Activated CD8-positive, alpha-beta T cell treated with anti-CD3 and anti-CD28 coated beads, Interleukin-2, amount 10 ng/mL, durations not matched to agents 7 days and 5 days (primary cell): Measurements from ENCODE around the gene APC. TPM values are rescaled to one million over a fixed set of nuclear protein-coding genes. Genes with fewer than 3 reads are reported as not detected.
"Not testable (repeated sequence)": the region's sequence is repeated elsewhere in the genome, so short reads cannot be mapped to it uniquely, and the experiment has no call there.

Experiments used
- ATAC-seq: fragments of 150-1000 bp; cut with Tn5 transposase; one replicate; pipeline ENCODE4 v1.10.0; 2021; ENCODE audit warnings: moderate library complexity
- CTCF ChIA-PET: fragments of 350-600 bp; sonication (Branson Sonifier 250); formaldehyde crosslinking; loops from one replicate; lab custom pipeline; 2021; ENCODE audit warnings: antibody characterized with exemption; lab: Charles Lee
- POLR2A ChIA-PET: fragments of 350-600 bp; sonication (Branson Sonifier 250); formaldehyde crosslinking; loops from one replicate; lab custom pipeline; 2021; ENCODE audit warnings: antibody characterized with exemption; lab: Charles Lee
- DNase-seq: peaks from one replicate; pipeline ENCODE4 v3.0.0-alpha.2; 2020
- H3K27ac Mint-ChIP-seq: one replicate; pipeline ENCODE4 v1.8.0; 2021; ENCODE audit warnings: mild to moderate bottlenecking, mixed read lengths
- H3K27me3 Mint-ChIP-seq: one replicate; pipeline ENCODE4 v1.8.0; 2021; ENCODE audit warnings: low read depth, mixed read lengths
- H3K36me3 Mint-ChIP-seq: one replicate; pipeline ENCODE4 v1.8.0; 2021; ENCODE audit warnings: low read depth, mixed read lengths
- H3K4me1 Mint-ChIP-seq: one replicate; pipeline ENCODE4 v1.8.0; 2021; ENCODE audit warnings: low read depth, mixed read lengths
- H3K4me3 Mint-ChIP-seq: one replicate; pipeline ENCODE4 v1.8.0; 2021; ENCODE audit warnings: mild to moderate bottlenecking, mixed read lengths
- H3K9me3 Mint-ChIP-seq: one replicate; pipeline ENCODE4 v1.8.0; 2022; ENCODE audit warnings: mixed read lengths; ENCODE audit not compliant: insufficient read depth
- total RNA-seq, 2 experiments: library from RNA; stranded (reverse); gene quantifications; one replicate each; pipeline ENCODE4 v1.2.3, GENCODE V29; 2021

Gene APC
- total RNA-seq, 2 experiments from 2014 or later: 21.5 to 24.5 TPM

DNA sequence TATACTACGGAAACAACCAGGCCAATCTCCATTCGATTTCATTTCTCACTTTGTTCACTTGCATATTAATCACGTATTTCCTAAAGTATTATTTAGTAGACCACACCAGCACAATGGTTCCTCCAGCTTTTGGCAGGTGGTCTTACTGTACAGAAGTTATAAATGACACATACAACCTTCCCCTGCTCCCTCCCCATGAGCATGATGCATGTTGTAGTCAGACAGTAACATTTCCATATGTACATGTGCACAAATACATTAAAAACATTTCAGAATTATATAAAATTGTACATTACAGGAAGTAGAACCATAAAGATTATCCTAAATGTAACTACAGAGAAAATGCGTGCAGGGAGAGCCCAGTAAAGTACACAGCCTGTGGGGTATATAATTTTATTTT is 140.4 kb downstream of the APC start:
- CTCF ChIA-PET: interaction anchor here (0.6 to 2.0 kb wide), 4 partner anchors 11 to 45 kb away, joined by 3 to 6 read pairs (median 4); no protein-coding TSS in a partner anchor

DNA sequence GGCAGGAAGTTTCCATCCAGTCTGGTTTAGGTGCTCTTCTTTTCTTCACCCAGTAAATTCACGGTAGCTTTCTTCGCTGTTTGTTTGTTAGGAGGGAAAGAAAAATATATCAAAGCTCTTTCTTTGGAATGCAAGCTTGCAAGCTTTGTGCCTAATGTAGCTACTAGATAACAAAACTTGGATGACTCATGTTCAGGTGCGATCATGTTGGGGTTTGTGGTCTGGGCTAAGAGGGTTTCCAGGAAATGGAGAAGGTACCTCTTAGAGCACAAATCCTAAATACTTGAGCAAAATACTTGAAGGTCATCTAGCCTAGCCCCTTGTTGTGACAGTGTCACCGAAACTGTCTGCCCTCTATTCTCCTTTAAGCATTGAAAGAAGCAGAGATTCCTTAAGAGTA is 141.1 kb downstream of the APC start:
- Mint-ChIP-seq H3K27me3 (no peaks in the 10 kb centered on the region), H3K36me3 (peaks cover 44% of the 10 kb centered on the region), H3K9me3 (no peaks in the 10 kb centered on the region), H3K4me3 (peak overlapping the region; percentile 60), H3K27ac (peak overlapping the region; percentile 89), H3K4me1 (peaks cover 53% of the 10 kb centered on the region)
- ChIA-PET POLR2A (interaction anchor here (0.8 to 1.5 kb wide), 3 partner anchors 9 to 42 kb away, joined by 3 to 4 read pairs (median 4); partner anchors contain the start of gene SRP19), CTCF (interaction anchor here (0.7 to 2.0 kb wide), 4 partner anchors 17 to 44 kb away, joined by 4 to 6 read pairs (median 4); partner anchors contain the start of gene SRP19)
- peak; percentile 82 for DNase-seq
- ATAC-seq: peak; percentile 89

More for the DNA sequence above, 140.4 kb downstream of the APC start:
- H3K36me3 Mint-ChIP-seq: peaks cover 47% of the 10 kb centered on the region
- peak overlapping the region; percentile 37 for H3K27ac Mint-ChIP-seq
- H3K4me1 Mint-ChIP-seq: peaks cover 59% of the 10 kb centered on the region
- peak overlapping the region; percentile 60 for H3K4me3 Mint-ChIP-seq
- no peaks in the 10 kb centered on the region for H3K9me3 Mint-ChIP-seq
- ATAC-seq: no peak
- POLR2A ChIA-PET: interaction anchor here (1.0 to 1.5 kb wide), 2 partner anchors 9 to 42 kb away, joined by 3 read pairs; no protein-coding TSS in a partner anchor
- H3K27me3 Mint-ChIP-seq: no peaks in the 10 kb centered on the region
- no peak for DNase-seq

DNA sequence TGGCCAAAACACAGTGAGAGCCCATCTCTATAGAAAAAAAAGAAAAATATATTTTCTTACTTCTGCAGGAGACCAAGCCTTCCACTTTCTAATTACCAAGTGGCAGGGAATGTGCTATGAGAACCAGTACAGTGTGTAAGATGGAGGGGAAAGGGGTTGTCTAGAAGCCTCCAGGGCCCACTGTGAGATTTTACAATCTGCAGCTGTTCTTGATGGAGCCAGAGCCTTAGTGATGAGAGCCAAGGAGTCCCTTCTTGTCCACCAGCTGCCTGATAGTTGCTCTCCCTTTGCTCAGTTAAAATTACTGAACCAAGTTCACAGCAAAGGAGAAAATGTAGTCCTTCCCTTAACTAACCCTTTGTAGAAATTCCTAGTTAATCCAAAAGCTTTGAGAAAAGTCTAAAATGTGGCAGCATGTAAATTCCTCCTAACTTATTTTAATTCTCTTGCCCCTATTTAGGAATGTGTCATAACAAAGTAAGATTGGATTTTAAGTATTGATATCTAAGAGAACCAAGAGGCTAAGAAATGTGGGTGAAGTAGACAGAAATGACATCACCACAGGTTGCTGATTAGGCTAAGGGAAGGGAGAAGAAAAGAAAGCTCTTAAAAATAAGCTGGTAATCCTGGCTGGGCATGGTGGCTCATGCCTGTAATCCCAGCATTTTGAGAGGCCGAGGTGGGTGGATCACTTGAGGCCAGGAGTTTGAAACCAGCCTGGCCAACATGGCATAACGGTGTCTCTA is 142.7 kb downstream of the APC start:
- H3K4me1 Mint-ChIP-seq: peaks cover 42% of the 10 kb centered on the region
- no peak for DNase-seq
- ChIA-PET CTCF (interaction anchor here (0.8 to 1.3 kb wide), 5 partner anchors 12 to 84 kb away, joined by 3 to 6 read pairs (median 3); partner anchors contain the start of gene REEP5), POLR2A (interaction anchor here (0.8 to 1.3 kb wide), 3 partner anchors 10 to 96 kb away, joined by 3 to 4 read pairs (median 3); partner anchors contain the start of gene SRP19)
- H3K27me3 Mint-ChIP-seq: no peaks in the 10 kb centered on the region
- H3K9me3 Mint-ChIP-seq: no peaks in the 10 kb centered on the region
- H3K27ac Mint-ChIP-seq: peak overlapping the region; percentile 9
- no peak overlapping the region for H3K4me3 Mint-ChIP-seq
- peaks cover 39% of the 10 kb centered on the region for H3K36me3 Mint-ChIP-seq
- no peak for ATAC-seq

DNA sequence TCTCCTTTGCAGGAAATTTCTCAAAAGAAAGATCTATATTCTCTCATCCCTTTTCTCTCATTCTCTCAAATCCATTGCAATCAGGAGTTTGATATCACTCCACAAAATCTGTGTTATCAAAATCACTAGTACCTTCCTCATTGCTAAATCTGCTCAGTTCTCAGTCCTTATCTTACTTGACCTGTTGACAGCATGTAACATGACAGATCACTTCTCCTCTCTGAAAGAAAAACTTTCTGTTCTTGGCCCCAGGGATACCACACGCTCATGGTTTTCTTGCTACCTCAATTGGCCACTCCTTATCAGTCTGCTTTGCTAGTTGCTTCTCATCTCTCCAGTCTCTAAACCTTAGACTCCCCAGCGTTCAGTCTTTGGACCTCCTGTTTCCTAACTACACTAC is 145.5 kb downstream of the APC start:
- ChIA-PET CTCF (no interaction called here), POLR2A (interaction anchor here (1.4 kb wide), 1 partner anchor 22 kb away, joined by 4 read pairs; the partner anchor contains the start of gene SRP19)
- peaks cover 56% of the 10 kb centered on the region for H3K4me1 Mint-ChIP-seq
- peaks cover 48% of the 10 kb centered on the region for H3K36me3 Mint-ChIP-seq
- no peak overlapping the region for H3K27ac Mint-ChIP-seq
- ATAC-seq (no peak), DNase-seq (no peak)
- H3K4me3 Mint-ChIP-seq: no peak overlapping the region
- no peaks in the 10 kb centered on the region for H3K27me3 Mint-ChIP-seq
- no peaks in the 10 kb centered on the region for H3K9me3 Mint-ChIP-seq

DNA sequence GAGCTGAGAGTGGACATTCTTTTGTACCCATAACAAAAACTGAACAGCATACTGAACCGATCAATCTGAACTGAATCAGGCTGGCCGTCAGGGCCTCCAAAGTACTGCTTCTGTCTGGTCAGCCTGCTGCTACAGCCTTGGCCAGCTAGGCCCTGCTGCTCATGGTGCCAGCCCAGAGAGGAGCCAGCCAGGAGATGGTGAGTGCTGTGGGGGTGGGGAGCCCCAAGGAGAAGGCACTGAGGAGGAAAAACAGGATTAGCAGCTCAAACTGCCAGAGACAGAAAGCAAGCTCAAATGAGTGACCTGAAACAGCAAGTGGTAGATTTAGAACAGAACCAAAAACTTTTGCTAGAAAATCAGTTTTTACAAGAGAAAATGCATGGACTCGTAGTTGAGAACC is 147.3 kb downstream of the APC start:
- ChIA-PET POLR2A (interaction anchor here (1.0 kb wide), 1 partner anchor 91 kb away, joined by 4 read pairs; the partner anchor contains the start of gene DCP2), CTCF (interaction anchor here (0.8 to 1.5 kb wide), 3 partner anchors 10 to 18 kb away, joined by 3 read pairs; no protein-coding TSS in a partner anchor)
- ATAC-seq (no peak), DNase-seq (no peak)
- H3K9me3 Mint-ChIP-seq: peaks cover 4% of the 10 kb centered on the region
- peaks cover 50% of the 10 kb centered on the region for H3K36me3 Mint-ChIP-seq
- peak overlapping the region; percentile 40 for H3K27ac Mint-ChIP-seq
- no peaks in the 10 kb centered on the region for H3K27me3 Mint-ChIP-seq
- H3K4me1 Mint-ChIP-seq: peaks cover 54% of the 10 kb centered on the region
- no peak overlapping the region for H3K4me3 Mint-ChIP-seq

DNA sequence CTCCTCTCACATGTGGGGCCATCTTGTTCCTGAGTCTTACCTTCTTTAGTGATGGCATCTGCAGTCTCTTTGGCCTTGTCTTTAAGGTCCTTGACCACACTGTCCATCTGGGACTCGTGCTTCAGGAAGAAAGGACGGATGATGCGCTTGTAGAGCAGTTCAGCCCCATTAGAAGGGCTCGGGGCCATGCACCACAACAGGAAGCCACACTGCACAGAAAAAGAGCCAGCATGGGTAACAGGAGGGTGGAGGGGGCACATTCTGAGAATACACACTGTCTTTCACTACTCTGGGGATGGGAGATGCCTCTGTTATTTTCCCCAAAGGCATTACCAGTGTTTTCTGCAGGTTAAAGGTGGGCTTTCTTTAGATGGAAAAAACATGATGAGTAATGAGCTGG is 149.3 kb downstream of the APC start:
- H3K4me3 Mint-ChIP-seq: peak overlapping the region; percentile 52
- peak overlapping the region; percentile 85 for H3K27ac Mint-ChIP-seq
- peak; percentile 91 for ATAC-seq
- CTCF ChIA-PET: interaction anchor here (1.0 to 1.6 kb wide), 3 partner anchors 17 to 110 kb away, joined by 3 to 4 read pairs (median 3); no protein-coding TSS in a partner anchor
- peaks cover 4% of the 10 kb centered on the region for H3K9me3 Mint-ChIP-seq
- peaks cover 53% of the 10 kb centered on the region for H3K36me3 Mint-ChIP-seq
- DNase-seq: peak; percentile 60
- H3K4me1 Mint-ChIP-seq: peaks cover 45% of the 10 kb centered on the region
- POLR2A ChIA-PET: interaction anchor here (0.6 to 1.4 kb wide), 4 partner anchors 8 to 111 kb away, joined by 3 to 4 read pairs (median 4); partner anchors contain the start of gene SRP19
- no peaks in the 10 kb centered on the region for H3K27me3 Mint-ChIP-seq

DNA sequence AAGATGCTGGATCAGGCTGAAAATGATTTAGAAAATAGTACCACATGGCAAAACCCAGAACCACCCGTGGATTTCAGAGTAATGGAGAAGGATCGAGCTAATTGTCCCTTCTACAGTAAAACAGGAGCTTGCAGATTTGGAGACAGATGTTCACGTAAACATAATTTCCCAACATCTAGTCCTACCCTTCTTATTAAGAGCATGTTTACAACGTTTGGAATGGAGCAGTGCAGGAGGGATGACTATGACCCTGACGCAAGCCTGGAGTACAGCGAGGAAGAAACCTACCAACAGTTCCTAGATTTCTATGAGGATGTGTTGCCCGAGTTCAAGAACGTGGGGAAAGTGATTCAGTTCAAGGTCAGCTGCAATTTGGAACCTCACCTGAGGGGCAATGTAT is 154.4 kb downstream of the APC start:
- Mint-ChIP-seq H3K36me3 (peaks cover 57% of the 10 kb centered on the region), H3K4me1 (peaks cover 30% of the 10 kb centered on the region)
- H3K9me3 Mint-ChIP-seq, ATAC-seq, H3K4me3 Mint-ChIP-seq, H3K27ac Mint-ChIP-seq, DNase-seq, CTCF ChIA-PET, POLR2A ChIA-PET, H3K27me3 Mint-ChIP-seq: not testable (repeated sequence)

DNA sequence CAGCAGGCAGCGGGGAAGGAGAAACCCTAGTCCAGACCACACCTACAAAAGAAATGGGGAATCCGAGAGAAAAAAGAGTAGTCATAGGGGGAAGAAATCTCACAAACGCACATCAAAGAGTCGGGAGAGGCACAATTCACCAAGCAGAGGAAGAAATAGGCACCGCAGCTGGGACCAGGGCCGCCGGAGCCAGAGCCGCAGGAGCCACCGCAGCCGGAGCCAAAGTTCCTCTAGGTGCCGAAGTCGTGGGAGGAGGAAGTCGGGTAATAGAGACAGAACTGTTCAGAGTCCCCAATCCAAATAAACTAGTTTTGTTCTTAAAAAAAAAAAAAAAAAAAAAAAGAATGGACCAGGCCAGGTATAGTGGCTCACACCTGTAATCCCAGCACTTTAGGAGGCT is 155.1 kb downstream of the APC start:
- no peak overlapping the region for H3K27ac Mint-ChIP-seq
- no peak for ATAC-seq
- ChIA-PET POLR2A (interaction anchor here (1.6 kb wide), 1 partner anchor 10 kb away, joined by 5 read pairs; no protein-coding TSS in a partner anchor), CTCF (no interaction called here)
- peaks cover 4% of the 10 kb centered on the region for H3K9me3 Mint-ChIP-seq
- peaks cover 22% of the 10 kb centered on the region for H3K4me1 Mint-ChIP-seq
- H3K27me3 Mint-ChIP-seq: no peaks in the 10 kb centered on the region
- H3K4me3 Mint-ChIP-seq: no peak overlapping the region
- DNase-seq: no peak
- H3K36me3 Mint-ChIP-seq: peaks cover 54% of the 10 kb centered on the region

DNA sequence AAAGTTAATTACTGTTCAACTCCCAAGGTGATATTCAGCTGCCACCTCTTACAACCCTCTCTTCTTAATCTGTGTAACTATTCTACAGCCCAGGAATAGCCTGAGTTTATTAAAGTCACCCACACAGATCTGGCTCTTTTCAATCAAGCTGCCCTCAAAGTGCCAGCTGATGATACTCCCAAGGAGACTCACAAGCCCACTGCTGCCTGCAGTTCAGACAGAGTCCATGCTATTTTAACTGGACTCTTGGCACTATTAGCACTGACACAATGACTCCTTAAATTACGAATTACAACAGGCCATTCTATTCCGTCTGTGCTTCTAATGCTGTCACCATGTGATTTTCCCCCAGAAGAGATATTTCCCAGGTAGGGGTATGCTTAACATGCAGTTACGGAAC is 158.0 kb downstream of the APC start:
- Mint-ChIP-seq H3K36me3 (peaks cover 60% of the 10 kb centered on the region), H3K9me3 (no peaks in the 10 kb centered on the region), H3K27ac (peak overlapping the region; percentile 28), H3K4me1 (peaks cover 9% of the 10 kb centered on the region), H3K4me3 (no peak overlapping the region), H3K27me3 (no peaks in the 10 kb centered on the region)
- ChIA-PET CTCF (interaction anchor here (1.2 to 1.6 kb wide), 6 partner anchors 10 to 48 kb away, joined by 3 to 4 read pairs (median 4); partner anchors contain the start of gene SRP19), POLR2A (no interaction called here)
- ATAC-seq (no peak), DNase-seq (no peak)
